ENCODE measurements around the gene TCEAL6. TPM values are rescaled to one million over a fixed set of nuclear protein-coding genes. Genes with fewer than 3 reads are reported as not detected.
"Not testable (repeated sequence)": the region's sequence is repeated elsewhere in the genome, so short reads cannot be mapped to it uniquely, and the experiment has no call there.

The TCEAL6 gene
- total RNA-seq, 1 experiment from 2014 or later, result not detected

- H3K27ac ChIP-seq (ENCODE audit: low read depth, low read length, poor library complexity, severe bottlenecking), result no peak overlapping the region
- no peaks in the 10 kb centered on the region for H3K9me3 ChIP-seq (ENCODE audit: low read depth, low read length, poor library complexity, severe bottlenecking)
- no peak for TF ChIP-seq EZH2 (IDR thresholded peaks at IDR 0.05; ENCODE audit: borderline replicate concordance, low read depth, low read length, poor library complexity, severe bottlenecking)
- no peak for TF ChIP-seq CTCF (conservative IDR thresholded peaks at IDR 0.05; ENCODE audit: low read depth, low read length)
- ChIA-PET CTCF (interaction anchor here (0.6 kb wide), 1 partner anchor 444 kb away, joined by 5 read pairs; the partner anchor contains the start of gene ARMCX5), POLR2A (ENCODE audit: low non-redundant PET) (no interaction called here)
- no peaks in the 10 kb centered on the region for H3K4me1 ChIP-seq (ENCODE audit: insufficient read depth, low read length, poor library complexity, severe bottlenecking)
- no peaks in the 10 kb centered on the region for H3K36me3 ChIP-seq (ENCODE audit: insufficient read depth, low read length, poor library complexity, severe bottlenecking)
- no peak for DNase-seq (ENCODE audit: low spot score)
- intact Hi-C loops (cut with micrococcal nuclease; ENCODE audit: unreplicated experiment), result no loop called here
- peak overlapping the region; percentile 26 for H3K4me3 ChIP-seq (ENCODE audit: low read depth, low read length, poor library complexity, severe bottlenecking)
- peaks cover 23% of the 10 kb centered on the region for H3K27me3 ChIP-seq (replicated peaks; ENCODE audit: insufficient read depth, low read depth, low read length, poor library complexity)
- no TSS peak for BruUV-seq (replicated peaks)
These were observed 12.9 kb upstream of the TCEAL6 start for GRCh38 chrX:102154900-102155805.

GRCh38 chrX:102154218-102154860 is 12.1 kb upstream of the TCEAL6 start:
- Histone ChIP-seq H3K9me3 (ENCODE audit: low read depth, low read length, poor library complexity, severe bottlenecking) (no peaks in the 10 kb centered on the region), H3K4me1 (ENCODE audit: insufficient read depth, low read length, poor library complexity, severe bottlenecking) (no peaks in the 10 kb centered on the region), H3K4me3 (ENCODE audit: low read depth, low read length, poor library complexity, severe bottlenecking) (no peak overlapping the region), H3K36me3 (ENCODE audit: insufficient read depth, low read length, poor library complexity, severe bottlenecking) (no peaks in the 10 kb centered on the region), H3K27me3 (replicated peaks; ENCODE audit: insufficient read depth, low read depth, low read length, poor library complexity) (peaks cover 23% of the 10 kb centered on the region), H3K27ac (ENCODE audit: low read depth, low read length, poor library complexity, severe bottlenecking) (no peak overlapping the region)
- ChIA-PET CTCF (interaction anchor here (0.6 kb wide), 1 partner anchor 16 kb away, joined by 3 read pairs; no protein-coding TSS in a partner anchor), POLR2A (ENCODE audit: low non-redundant PET) (no interaction called here)
- intact Hi-C loops (cut with micrococcal nuclease; ENCODE audit: unreplicated experiment), result no loop called here
- peak; percentile 53 for TF ChIP-seq CTCF (conservative IDR thresholded peaks at IDR 0.05; ENCODE audit: low read depth, low read length)
- TF ChIP-seq EZH2 (IDR thresholded peaks at IDR 0.05; ENCODE audit: borderline replicate concordance, low read depth, low read length, poor library complexity, severe bottlenecking), result no peak
- peak; percentile 43 for DNase-seq (ENCODE audit: low spot score)
- BruUV-seq (replicated peaks), result no TSS peak

DNA sequence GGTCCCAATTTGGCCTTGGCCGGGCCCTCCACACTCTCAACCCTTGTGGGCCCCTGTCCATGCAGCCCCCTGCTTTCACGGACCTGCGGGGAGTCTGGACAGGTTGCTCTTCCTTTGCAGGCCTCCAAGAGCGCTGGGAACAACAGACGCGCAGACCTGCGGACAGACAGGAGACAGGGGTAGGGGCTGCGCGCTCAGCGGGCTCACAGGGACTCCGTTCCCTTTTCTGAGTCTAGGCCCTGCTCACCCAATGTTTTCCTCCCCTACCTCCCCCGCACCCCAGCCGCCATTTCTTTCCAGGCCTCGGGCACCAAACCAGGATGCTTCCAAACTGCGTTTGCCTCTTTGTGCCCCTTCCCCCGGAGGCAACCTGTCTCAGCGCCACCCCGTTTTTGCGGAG is 650 bp downstream of the TCEAL6 start:
- H3K9me3 ChIP-seq (ENCODE audit: low read depth, low read length, poor library complexity, severe bottlenecking); H3K27ac ChIP-seq (ENCODE audit: low read depth, low read length, poor library complexity, severe bottlenecking); intact Hi-C loops (cut with micrococcal nuclease; ENCODE audit: unreplicated experiment); POLR2A ChIA-PET (ENCODE audit: low non-redundant PET); H3K4me3 ChIP-seq (ENCODE audit: low read depth, low read length, poor library complexity, severe bottlenecking); CTCF ChIA-PET; DNase-seq (ENCODE audit: low spot score); H3K4me1 ChIP-seq (ENCODE audit: insufficient read depth, low read length, poor library complexity, severe bottlenecking); H3K36me3 ChIP-seq (ENCODE audit: insufficient read depth, low read length, poor library complexity, severe bottlenecking); BruUV-seq (replicated peaks): not testable (repeated sequence)
- peaks cover 37% of the 10 kb centered on the region for H3K27me3 ChIP-seq (replicated peaks; ENCODE audit: insufficient read depth, low read depth, low read length, poor library complexity)

- DNase-seq (ENCODE audit: low spot score); CTCF ChIA-PET; intact Hi-C loops (cut with micrococcal nuclease; ENCODE audit: unreplicated experiment); BruUV-seq (replicated peaks); POLR2A ChIA-PET (ENCODE audit: low non-redundant PET); H3K36me3 ChIP-seq (ENCODE audit: insufficient read depth, low read length, poor library complexity, severe bottlenecking); H3K27ac ChIP-seq (ENCODE audit: low read depth, low read length, poor library complexity, severe bottlenecking); H3K4me1 ChIP-seq (ENCODE audit: insufficient read depth, low read length, poor library complexity, severe bottlenecking); H3K4me3 ChIP-seq (ENCODE audit: low read depth, low read length, poor library complexity, severe bottlenecking); H3K9me3 ChIP-seq (ENCODE audit: low read depth, low read length, poor library complexity, severe bottlenecking): not testable (repeated sequence)
- peaks cover 38% of the 10 kb centered on the region for H3K27me3 ChIP-seq (replicated peaks; ENCODE audit: insufficient read depth, low read depth, low read length, poor library complexity)
These were observed 1.4 kb downstream of the TCEAL6 start for GRCh38 chrX:102140876-102141275.

Measured in A673 (cell line).